Measurements from ENCODE around the gene ASTN2.
"Not testable (repeated sequence)": the region's sequence is repeated elsewhere in the genome, so short reads cannot be mapped to it uniquely, and the experiment has no call there.

ASTN2 gene

DNA sequence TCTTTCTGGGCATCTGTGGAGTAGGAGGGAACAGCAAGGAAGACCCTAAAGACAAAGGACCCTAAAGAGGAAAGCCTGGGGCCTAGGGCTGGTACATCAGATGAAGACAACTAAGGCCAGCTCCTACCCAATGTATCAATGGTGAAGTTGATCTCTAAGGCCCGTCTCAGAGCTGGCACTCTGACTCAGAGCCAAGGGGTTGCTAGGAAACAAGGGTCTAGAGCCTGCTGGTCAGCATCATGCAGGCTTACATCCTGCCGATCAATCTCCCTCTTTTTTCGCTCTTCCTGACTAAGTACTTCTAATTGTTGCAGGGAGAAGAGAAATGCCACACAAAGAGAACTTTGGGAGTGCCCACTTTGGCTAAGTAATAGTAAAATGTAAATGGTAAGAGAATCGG lies 701.6 kb downstream of the ASTN2 start:
- no peak for DNase-seq

DNA sequence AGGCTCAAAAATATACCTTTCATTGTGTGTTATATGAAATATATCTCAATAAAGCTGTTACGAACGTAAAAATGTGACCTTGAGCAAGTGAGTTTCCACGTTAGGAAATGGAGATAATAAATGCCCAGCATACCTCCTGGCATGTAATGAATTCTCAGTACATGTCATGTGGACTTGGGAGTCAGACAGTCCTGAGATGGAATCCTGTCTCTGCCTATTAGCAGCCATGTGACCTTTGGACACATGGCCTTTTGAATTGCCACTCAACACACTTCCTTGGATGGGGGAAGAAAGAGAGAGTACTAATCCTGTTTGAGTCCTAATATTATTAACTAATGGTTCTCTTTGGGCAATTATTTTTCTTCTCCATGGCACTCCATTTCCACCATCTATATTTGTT lies 702.1 kb downstream of the ASTN2 start:
- no peak for DNase-seq

DNA sequence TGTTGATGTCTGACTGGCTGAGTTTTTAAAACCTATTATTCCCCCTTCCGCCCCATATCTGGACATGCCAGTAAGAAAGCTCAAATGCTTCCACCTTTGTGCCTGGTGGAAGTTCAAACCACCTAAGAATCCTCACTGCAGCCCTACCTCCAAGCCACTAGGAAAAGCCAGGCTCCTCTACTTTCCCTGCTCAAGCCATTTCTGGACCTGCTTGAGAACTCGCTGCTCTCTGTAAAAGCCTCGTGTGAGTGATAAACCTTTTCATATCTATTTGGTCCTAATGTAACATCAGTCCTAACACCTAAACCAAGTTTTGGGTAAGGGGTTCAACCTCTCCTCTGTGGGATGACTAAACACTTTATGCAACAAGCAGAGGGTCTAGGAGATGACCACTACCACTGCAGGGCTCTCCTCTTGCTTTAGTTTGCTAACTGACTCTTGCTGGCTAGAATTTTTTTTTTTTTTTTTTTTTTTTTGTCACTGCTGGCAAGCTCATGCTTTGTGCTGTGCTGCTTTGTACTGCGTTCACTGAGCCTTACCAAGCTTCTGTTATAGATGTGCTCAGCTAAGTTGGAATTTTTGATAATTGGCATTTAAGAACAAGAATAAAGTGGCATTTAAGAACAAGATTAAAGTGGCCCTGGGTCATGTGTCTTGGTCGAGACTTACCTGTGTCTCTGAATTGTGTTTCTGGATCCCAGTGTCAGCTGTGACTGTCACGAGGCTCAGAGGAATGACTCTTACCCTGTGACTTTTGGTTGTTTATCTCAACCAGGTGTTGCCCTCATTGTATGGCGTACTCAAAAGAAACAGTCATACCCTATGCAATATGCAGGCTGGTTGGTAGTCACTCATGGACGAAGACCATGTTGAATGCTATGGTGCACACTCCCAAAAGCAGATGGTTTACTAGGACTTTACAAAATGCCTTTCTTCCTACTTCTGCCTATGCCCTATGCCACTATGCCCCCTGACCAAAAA lies 708.3 kb downstream of the ASTN2 start:
- DNase-seq, result no peak

DNA sequence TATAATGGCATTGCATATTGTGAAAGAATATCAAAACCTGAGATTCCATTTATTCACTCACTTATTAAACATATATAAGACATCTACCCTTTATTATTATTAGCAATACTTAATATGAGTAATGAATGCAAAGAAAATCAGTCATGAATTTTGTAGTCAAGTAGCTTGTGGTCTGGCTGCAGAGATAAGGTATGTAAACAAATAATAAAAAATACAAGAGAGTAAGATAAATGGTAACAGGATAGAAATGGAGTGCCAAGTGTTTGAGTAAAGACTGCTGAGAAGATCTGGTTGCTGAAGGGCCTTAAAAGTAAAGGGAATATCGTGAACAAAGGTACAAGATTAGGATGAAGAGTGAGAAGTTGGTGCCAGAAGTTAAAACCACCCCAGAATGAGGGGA lies 709.3 kb downstream of the ASTN2 start:
- no peak for DNase-seq

DNA sequence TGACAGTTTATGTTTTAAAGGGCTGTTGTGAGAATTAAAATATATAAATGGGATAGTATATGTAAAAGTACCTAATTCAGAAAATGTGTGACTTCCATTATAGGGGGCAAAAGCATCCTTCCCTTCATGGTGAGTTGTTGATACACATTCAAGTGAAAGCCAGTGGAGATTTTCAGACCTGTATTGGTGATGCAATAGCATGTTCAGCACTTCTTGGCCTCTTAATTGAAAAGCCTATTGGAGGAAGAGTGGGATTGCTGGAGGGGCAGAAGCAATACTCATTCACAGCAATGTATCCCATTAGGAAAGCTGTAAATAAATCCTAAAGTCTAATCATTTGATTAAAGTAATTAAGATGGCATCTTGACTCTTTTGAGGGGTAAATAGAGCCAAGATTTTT lies 710.4 kb downstream of the ASTN2 start:
- DNase-seq, result no peak

DNA sequence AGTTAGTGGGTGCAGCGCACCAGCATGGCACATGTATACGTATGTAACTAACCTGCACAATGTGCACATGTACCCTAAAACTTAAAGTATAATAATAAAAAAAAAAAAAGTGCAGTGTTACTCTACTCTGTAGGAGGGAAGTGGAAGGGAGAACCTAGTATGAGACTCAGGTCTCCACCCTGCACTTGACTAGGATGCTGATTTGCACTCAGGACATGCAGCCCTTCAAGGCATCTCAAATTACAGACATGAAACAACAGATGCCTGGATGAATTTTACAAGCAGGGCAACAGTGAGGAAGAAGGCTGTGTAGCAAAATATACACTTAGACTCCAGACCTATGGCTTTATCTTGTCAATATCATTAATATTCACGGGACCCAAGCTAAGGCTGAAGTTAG lies 711.2 kb downstream of the ASTN2 start:
- DNase-seq, result no peak

DNA sequence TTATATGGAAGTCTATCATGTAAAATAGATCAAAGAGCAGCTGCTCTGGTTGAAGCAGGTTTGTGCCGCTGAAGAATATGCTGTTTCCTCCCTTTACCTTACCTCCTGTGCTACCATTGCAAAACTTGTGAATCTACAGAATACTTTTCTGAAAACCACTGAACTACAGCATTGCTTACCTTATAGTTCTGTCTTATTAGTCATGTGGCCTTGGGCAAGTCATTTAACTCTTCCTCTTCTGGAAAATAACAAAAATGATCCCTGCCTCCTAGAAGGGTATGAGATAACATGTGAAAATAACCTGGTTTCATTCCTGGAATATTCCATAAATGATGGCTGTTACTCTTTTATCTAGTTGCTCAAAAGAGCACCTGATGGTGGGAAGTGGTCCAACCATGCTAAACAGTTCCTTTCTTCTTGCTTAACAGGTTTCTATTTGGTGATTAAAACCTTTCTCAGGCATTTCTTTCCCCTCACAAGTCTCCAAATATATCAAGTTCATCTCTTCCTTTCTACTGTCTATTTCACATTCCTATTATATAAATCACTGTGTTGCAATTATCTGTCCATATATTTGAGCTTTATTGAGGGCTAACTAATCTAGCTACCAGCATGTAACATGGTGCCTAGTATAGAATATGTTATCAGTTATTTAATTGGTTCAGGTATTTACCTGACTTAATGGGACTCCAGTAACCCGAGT lies 712.8 kb downstream of the ASTN2 start:
- DNase-seq, result no peak

DNA sequence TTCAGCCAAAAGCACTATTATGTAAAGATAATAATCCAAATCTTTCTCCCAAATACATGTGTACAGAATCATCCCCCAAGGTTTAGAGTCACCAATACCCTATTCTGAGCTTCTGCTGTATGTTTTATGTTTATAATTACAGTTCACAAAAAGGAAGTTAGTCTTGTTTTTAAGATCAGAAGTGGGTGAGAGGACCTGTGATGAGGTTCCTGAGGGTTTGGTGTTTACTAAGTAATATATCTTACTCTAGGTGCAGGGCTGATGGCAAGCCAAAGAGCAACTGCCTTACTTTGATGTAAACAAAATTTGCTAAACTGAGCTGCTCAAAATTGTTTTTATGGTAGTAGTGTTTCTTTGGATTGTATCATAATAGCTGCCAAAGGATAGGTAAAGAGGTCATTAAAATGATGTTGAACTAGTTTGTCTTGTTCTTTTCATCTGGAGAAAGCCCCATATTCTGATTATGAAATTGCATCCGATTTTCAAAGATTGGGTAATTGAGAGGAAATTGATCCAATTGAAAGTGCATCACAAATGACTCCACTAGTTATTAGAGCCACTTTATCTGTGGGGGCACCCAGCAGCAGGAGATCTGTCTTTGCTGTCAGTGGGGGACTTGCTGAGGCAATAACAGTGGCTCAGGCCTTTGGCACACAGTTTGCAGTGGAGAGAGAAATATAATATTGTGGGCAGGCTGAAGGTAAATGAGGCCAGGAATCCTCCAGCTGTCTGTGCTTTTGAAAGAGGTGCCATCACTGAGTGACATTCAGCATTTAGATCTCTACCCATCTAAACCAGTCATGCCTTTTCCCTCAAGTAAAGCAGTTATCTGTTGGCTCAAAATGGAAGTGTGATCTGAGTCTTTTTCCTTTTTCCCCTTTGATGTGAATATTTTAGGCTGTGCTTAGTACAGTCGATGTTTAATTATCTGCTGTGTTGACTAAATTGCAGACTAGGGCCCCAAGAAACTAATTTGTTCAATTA lies 713.7 kb downstream of the ASTN2 start:
- no peak for DNase-seq

DNA sequence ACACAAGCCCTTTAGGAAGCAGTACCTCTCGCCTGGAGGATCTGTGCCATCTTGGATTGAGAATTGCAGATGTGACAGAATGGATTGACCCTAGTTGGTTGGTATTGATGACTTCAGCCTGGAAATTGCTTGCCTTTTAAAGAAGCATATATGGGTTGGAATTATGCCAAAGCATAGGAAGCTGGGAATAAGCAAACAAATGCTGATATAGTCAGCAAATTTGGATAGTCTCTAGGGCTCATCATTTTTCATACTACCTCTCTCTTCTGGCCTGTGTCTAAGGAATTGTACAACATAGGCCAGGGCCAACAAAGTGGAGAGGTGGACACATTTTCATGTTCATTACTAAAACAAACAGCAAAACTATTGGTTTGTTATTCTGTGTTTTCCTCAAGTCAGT lies 714.6 kb downstream of the ASTN2 start:
- DNase-seq, result no peak

DNA sequence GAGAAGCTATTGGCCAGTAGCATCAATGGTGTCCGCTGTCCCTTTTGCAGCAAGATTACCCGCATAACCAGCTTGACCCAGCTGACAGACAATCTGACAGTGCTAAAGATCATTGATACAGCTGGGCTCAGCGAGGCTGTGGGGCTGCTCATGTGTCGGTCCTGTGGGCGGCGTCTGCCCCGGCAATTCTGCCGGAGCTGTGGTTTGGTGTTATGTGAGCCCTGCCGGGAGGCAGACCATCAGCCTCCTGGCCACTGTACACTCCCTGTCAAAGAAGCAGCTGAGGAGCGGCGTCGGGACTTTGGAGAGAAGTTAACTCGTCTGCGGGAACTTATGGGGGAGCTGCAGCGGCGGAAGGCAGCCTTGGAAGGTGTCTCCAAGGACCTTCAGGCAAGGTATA lies 717.0 kb downstream of the ASTN2 start:
- DNase-seq, result no peak

DNA sequence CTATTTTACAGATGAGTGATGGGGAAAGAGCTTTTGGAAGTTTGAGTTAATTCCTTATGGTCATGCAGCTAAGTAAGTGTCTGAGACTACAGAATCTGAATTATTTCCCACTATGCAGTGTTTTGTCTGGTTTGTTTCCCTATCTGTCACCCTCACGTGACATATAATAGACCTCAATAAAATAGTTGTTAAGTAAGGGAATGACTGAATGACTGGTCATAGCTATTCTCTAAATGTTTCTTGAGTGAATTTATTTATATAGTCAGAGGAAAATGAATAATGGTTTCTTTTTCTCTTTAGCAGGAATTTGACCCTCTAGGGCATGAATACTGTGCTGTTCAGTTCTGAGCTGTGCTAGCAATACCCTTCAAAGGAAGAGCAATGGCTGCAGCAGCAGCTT lies 717.5 kb downstream of the ASTN2 start:
- DNase-seq, result no peak

DNA sequence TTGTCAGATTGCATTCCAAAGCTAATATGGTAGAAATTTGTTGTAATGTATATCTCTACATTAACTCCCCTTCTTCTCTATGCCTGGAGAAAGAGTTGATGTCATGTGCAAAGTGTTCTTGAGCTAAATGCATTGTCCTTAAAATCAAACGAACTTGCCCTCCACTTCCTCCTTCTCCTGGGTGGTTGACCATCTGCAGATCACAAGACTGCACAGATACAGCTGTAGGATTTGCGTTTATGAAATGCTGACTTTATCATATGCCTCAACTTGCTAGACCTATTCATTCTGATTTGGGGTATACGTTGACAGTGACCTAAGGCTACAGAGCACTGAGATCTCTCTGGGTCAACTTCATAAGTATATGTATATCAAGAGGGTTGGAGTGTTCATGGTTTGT lies 719.4 kb downstream of the ASTN2 start:
- no peak for DNase-seq

DNA sequence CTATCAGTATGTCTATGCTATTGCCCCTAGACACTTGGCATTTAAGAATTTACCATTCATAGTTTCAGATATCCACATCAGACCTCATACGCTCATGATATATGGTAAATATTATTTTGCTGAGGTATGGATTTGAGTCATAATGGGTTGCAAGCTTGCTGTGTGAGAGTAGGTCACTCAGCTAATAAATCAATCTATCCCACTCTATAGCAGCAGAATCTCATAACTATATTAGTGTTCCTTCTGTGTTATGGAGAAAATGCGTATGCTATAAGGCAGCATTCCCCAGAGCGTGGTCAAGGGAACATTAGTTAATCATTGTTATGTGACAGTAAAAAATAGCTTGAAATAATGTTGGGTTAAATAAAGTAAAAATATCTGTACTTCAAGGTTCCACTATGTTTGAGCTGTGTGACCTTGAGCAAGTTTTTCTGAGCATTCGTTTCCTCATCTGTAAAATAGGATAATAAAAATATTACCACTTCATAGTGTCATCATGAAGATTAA lies 720.0 kb downstream of the ASTN2 start:
- no peak for DNase-seq

DNA sequence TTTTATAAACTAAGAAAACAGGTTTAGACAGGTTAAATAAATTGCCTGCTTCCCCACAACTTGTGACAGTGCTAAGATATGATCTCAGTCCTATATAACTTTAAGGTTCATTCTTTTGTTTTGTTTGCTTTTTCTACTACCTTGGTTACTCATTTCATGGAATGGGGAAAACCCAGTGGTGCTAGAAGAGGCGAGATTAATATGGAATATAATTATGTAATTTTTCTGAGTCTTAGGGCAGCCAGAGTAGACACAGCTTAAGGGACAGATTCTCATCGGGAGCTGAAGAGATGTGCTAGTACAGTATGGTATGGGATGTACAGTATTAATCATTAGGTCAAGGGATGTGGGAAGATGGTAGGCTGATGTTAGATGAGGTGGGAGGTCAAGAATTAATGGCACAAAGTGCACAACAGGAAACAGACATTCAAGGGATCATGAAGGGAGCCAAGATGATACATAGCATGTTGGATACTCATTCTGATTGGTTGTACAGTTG lies 721.6 kb downstream of the ASTN2 start:
- no peak for DNase-seq

DNA sequence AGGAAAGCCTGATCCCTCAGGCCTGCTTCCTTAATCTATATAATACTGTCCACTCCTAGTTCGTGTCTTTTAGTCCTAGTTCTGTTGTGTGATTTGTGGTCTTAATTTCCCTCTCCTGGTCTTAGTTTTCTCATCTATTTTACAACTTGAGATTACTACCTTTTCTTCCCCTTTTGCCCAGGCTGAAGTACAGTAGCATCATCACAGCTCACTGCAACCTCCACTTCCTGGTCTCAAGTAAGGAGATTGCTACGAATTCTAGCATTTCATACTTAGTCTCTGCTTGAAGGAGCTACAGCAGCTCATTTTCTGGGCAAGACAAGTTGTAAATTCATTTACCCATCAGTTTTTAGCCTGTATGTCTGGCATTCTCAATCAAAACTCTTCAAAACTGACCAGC lies 722.2 kb downstream of the ASTN2 start:
- DNase-seq, result no peak

DNA sequence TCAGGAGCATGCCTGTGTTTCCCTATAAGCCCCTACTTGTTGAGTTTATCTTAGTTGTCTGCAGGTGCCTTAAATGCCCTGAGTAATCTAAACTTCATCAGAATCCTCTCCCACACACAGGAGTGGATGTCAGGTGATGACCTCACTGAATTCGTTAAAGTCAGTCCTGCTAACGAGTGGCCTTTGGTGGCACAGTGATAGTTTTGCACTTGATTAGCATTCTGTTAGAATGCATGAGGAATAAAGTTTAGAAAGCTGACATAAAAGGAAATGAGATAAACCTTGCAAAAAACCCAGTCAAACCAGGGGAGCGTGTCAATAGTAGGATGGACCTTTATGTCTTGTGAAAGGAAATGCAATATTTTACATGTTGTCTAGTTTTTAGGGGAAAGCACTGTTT lies 723.2 kb downstream of the ASTN2 start:
- DNase-seq, result no peak

DNA sequence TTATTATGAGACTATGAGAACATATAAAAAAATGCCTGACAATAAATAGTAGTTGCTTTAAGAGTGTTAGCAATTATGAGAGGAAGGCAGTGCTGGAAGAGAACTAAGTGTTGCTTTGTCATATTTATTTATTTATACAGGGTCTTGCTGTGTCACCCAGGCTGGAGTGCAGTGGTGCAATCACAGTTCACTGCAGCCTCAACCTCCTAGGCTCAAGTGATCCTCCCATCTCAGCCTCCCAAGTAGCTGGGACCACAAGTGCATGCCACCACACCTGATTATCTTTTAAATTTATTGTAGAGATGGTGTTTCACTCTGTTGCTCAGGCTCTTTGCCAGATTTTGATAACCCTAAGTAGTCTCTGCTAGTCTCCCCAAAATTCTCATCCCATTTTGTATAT lies 724.1 kb downstream of the ASTN2 start:
- not testable (repeated sequence) for DNase-seq

DNA sequence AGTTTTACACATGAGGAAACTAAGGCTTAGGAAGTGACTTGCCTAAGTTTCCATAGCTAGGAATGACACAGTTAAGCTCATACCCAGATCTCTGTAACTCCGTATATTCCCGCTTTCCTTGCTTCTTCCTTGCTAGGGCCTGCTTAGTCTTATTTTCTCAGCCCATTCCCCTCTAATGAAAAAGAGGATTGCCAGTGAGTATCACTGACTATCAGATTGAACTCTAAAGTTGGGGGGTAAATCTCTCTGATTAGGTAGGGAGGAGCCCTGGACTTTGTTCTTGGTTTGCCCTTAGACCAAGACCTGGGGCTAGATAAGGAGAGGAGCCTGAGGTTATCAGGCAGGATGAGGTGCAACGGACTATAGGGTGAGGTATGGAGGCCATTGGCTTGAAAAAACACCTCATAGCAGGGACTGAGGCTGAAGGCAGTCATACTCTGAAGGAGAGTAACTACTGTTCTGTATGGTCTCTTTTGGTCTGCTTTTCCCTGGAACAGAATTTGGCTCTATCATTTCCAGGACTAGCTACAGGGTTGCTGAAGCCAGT lies 725.3 kb downstream of the ASTN2 start:
- DNase-seq, result no peak

DNA sequence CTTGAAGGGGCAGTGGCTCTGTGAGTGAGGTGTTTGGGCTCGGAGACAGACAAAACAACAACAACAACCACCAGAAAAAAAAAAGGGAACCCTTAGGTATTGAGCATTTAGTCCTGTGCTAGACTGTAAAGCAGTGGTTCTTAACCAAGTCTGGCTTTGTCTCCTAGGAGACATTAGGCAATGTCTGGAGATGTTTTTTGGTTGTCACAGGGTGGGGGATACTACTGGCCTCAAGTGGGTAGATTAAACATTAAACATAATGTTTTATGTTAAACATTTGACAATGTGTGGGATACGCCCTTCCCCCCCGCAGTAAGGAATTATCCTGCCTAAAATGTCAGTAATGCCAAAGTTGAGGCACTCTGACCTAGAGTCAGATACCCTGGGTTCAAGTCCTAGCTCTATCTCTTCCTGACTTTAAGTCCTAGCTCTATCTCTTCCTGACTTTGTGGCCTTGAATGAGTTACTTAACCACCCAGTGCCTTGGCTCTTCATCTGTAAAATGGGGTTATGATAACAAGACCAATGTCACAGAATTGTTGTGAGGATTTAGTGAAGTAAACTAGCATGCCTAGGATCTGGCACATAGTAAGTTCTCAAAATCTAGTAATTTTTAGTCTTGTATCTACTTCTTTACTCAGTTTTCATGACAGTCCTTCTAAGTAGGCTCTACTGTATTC lies 725.9 kb downstream of the ASTN2 start:
- no peak for DNase-seq

DNA sequence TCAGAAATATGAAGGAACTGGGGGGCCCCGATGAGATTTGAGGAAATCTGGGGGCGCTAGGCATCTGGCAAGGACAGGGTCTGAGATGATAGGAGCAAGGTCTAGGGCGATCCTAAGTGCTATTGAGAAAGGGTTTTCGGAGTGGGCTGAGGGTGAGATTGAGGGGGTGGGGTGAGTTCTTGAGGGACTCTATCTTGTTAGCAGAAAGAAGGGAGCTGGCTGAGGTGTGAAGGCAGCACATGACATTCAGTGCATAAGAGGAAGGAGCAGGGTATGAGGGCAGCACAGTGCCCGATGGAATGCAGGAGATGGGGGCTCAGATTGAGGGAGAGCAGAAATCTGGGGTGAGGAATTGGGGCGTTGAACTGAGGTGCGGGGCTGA lies 727.1 kb downstream of the ASTN2 start:
- DNase-seq, result no peak

DNA sequence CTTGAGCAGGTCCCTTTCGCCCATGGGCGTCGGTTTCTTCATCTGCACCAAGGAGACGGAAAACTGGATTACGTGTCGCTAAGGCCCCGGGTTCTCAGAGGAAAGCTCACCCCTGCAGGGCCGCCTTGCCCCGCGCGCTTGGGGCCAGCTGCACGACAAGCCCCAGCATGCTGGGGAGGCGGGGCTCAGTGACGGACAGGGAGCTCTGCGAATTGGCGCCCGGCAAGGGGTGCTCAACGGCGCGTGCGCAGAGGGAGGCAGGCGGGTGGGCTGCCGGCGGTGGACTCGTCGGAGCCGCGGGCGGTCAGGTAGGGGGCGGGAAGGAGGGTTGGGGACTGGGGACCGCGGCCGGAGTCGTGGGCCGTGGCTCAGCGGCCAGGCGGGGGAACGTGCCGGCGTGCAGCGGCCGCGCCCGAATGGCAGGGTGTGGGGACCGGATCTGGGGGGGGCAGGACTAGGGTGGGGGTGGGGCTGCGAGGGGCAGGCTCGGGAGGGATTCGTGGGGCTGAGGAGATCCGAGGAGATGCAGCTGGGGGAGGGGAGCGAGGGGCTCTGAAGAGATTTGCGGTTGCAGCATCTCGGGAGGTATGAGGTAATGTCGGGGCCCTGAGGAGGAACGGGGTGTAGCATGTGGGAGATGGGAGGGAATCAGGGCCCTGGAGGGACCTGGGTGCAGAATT lies 727.6 kb downstream of the ASTN2 start, which contains the start of gene TRIM32:
Gene TRIM32 (plus strand): TSS at position 232 of the 680 bp plus-strand sequence. CDS start 10,438 bp downstream, outside the sequence.
- peak; percentile 81 for DNase-seq

All from activated gamma-delta T cell (primary cell).